ENCODE results near the gene KCNQ5.

Gene KCNQ5

GRCh38 chr6:72657407-72658197 lies 35.7 kb downstream of the KCNQ5 start:
- DNase-seq (ENCODE audit: low read depth) = no peak
- no peak for TF ChIP-seq CTCF (IDR thresholded peaks at IDR 0.05; ENCODE audit: insufficient read depth, low read depth, low read length, missing control alignments)
- H3K4me3 ChIP-seq (ENCODE audit: low read length) = no peak overlapping the region

GRCh38 chr6:72659754-72660153 lies 37.9 kb downstream of the KCNQ5 start:
- no peak for TF ChIP-seq CTCF (IDR thresholded peaks at IDR 0.05; ENCODE audit: insufficient read depth, low read depth, low read length, missing control alignments)
- no peak for DNase-seq (ENCODE audit: low read depth)
- H3K4me3 ChIP-seq (ENCODE audit: low read length) = no peak overlapping the region

DNA sequence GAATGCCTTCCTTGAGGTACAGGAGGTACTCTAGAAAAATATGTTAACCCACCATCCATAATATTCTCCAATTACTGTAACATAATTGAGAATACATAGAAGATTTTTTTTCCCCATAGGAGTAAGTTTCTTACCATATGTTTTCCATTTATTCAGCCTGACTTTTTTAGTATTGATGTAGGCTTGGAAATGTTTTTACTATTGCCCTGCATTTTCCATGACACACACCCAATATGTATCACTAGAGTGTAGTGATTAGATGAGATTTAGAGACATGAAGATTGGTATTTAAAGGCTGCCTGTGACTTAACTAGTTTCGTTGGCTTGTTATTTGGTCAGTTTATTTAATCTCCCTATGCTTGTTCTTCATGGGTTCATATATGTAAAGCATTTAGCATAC lies 39.5 kb downstream of the KCNQ5 start:
- no peak for DNase-seq (ENCODE audit: low read depth)
- H3K4me3 ChIP-seq (ENCODE audit: low read length) = no peak overlapping the region
- TF ChIP-seq CTCF (IDR thresholded peaks at IDR 0.05; ENCODE audit: insufficient read depth, low read depth, low read length, missing control alignments) = no peak

GRCh38 chr6:72665599-72665998 lies 43.7 kb downstream of the KCNQ5 start:
- H3K4me3 ChIP-seq (ENCODE audit: low read length) = no peak overlapping the region
- DNase-seq (ENCODE audit: low read depth) = no peak
- TF ChIP-seq CTCF (IDR thresholded peaks at IDR 0.05; ENCODE audit: insufficient read depth, low read depth, low read length, missing control alignments) = no peak

- no peak for DNase-seq (ENCODE audit: low read depth)
- TF ChIP-seq CTCF (IDR thresholded peaks at IDR 0.05; ENCODE audit: insufficient read depth, low read depth, low read length, missing control alignments) = no peak
- no peak overlapping the region for H3K4me3 ChIP-seq (ENCODE audit: low read length)
Measured at GRCh38 chr6:72669324-72669723, 47.5 kb downstream of the KCNQ5 start.

- no peak for DNase-seq (ENCODE audit: low read depth)
- no peak overlapping the region for H3K4me3 ChIP-seq (ENCODE audit: low read length)
- no peak for TF ChIP-seq CTCF (IDR thresholded peaks at IDR 0.05; ENCODE audit: insufficient read depth, low read depth, low read length, missing control alignments)
Measured at GRCh38 chr6:72672906-72673305, 51.0 kb downstream of the KCNQ5 start.

GRCh38 chr6:72674842-72675241 lies 53.0 kb downstream of the KCNQ5 start:
- DNase-seq (ENCODE audit: low read depth) = no peak
- H3K4me3 ChIP-seq (ENCODE audit: low read length) = no peak overlapping the region
- TF ChIP-seq CTCF (IDR thresholded peaks at IDR 0.05; ENCODE audit: insufficient read depth, low read depth, low read length, missing control alignments) = no peak

Data from epithelial cell of esophagus (primary cell).